Upper lobe of left lung (tissue), 6 donors: ENCODE data around the gene ALKBH8. TPM values are rescaled to one million over a fixed set of nuclear protein-coding genes. Genes with fewer than 3 reads are reported as not detected.
"Not testable (repeated sequence)": the region's sequence is repeated elsewhere in the genome, so short reads cannot be mapped to it uniquely, and the experiment has no call there.

ENCODE experiments used
- ATAC-seq, 2 donors: fragments of 200-7000 bp; cut with Tn5 transposase; one replicate each; pipeline ENCODE4 v1.9.1; 2022; ENCODE audit warnings: mild to moderate bottlenecking in 2 of 2, moderate library complexity in 2 of 2; ENCODE audit not compliant: low FRiP score in 2 of 2
- DNase-seq, 2 donors: peaks; one replicate each; pipeline ENCODE4 v3.0.0-alpha.2; 2019 to 2020
- H3K27ac ChIP-seq, 4 donors: fragments of 200-600 bp; sonication (generic); one replicate each; pipeline ENCODE4 v1.5.1; 2016 to 2019
- H3K27me3 ChIP-seq, 4 donors: fragments of 200-600 bp; sonication (generic); one replicate each; pipeline ENCODE4 v1.5.1; 2017 to 2019
- H3K36me3 ChIP-seq, 4 donors: fragments of 200-600 bp; sonication (generic); one replicate each; pipeline ENCODE4 v1.5.1; 2016 to 2019
- H3K4me1 ChIP-seq, 4 donors: fragments of 200-600 bp; sonication (generic); one replicate each; pipeline ENCODE4 v1.5.1; 2018 to 2019
- H3K4me3 ChIP-seq, 4 donors: fragments of 200-600 bp; sonication (generic); one replicate each; pipeline ENCODE4 v1.5.1; 2017 to 2019; ENCODE audit warnings: mild to moderate bottlenecking in 2 of 4, moderate library complexity in 1 of 4
- H3K9me3 ChIP-seq, 4 donors: fragments of 200-600 bp; sonication (generic); one replicate each; pipeline ENCODE4 v1.5.1; 2018 to 2019
- EP300 ChIP-seq, 4 donors: sonication (generic); formaldehyde crosslinking; IDR thresholded peaks; one replicate each; pipeline ENCODE4 v1.5.1; 2017; ENCODE audit warnings: antibody characterized with exemption in 4 of 4, control low read depth in 2 of 4
- POLR2A ChIP-seq, 4 donors: fragments of 450-650 bp; IDR thresholded peaks; one replicate each; pipeline ENCODE4 v1.5.1; 2016 to 2017; ENCODE audit warnings: antibody characterized with exemption in 4 of 4, mild to moderate bottlenecking in 2 of 4
- POLR2AphosphoS5 ChIP-seq, 2 donors: sonication (generic); formaldehyde crosslinking; IDR thresholded peaks; one replicate each; pipeline ENCODE4 v1.5.1; 2017; ENCODE audit warnings: antibody characterized with exemption in 2 of 2
- WGBS, 2 donors: methylation state at CpG; one replicate each; pipeline ENCODE4 v1.1.5; 2017 to 2018; 5-methylcytosine and 5-hydroxymethylcytosine counted together
- total RNA-seq, 6 donors: library from RNA; depleted of rRNA in 4 of 6; stranded (reverse); fragments of >200 nt in 4 of 6; gene quantifications; one replicate each; pipeline versions ENCODE4 v1.1.0 to v1.2.1, GENCODE V29; 2016 to 2021
- TF ChIP-seq, protein P1 (sequence below), 6 experiments: fragments of 450-650 bp in 4 of 6; fragments of 200-600 bp in 2 of 6; sonication (generic) in 2 of 6; IDR thresholded peaks; one replicate each; pipeline ENCODE4 v1.5.1; 2016 to 2019; ENCODE audit warnings: antibody characterized with exemption in 6 of 6
- donor health status: DM: no; HTN: no; CAD: no; lungs with moderate emphysema.
- donor health status: DM: no; HTN: yes; CAD: no; lungs with severe emphysema.

ALKBH8 gene
- total RNA-seq, 6 donors from 2014 or later, result 2.1 to 10.9 (median 6.5) TPM

DNA sequence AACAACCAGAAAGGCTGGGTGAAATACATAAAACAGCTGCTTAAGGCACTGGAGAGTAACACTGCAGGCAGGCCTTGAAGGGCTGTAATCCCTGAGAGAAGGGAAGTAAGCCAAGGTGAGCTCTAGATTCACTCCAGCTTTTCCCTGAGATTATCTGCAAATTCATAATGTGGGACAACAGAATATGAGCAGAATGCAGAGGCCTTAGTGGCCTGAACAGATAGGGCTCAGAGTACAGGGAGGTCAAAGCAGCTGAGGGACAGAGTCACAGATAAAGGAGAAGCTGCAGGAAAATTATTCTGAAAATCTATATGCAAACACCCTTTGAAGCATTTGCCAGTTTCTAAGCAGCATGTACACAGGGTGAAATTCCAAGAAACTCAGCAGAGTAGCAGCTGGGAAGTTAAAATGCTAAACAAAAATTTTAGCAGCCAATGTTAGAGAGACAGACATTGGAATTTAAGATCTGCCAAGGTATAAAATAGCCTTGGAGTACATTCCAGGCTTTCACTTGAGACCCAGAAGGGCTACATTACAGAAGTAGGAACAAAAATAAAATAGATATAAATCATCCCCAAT lies 59.8 kb downstream of the ALKBH8 start:
- no peak overlapping the region for H3K27ac ChIP-seq
- H3K27me3 ChIP-seq, result no peaks in the 10 kb centered on the region
- no peak for ATAC-seq
- peaks cover 5 to 52% (median 9%) of the 10 kb centered on the region in 4 donors for H3K36me3 ChIP-seq
- TF ChIP-seq, protein P1, sequence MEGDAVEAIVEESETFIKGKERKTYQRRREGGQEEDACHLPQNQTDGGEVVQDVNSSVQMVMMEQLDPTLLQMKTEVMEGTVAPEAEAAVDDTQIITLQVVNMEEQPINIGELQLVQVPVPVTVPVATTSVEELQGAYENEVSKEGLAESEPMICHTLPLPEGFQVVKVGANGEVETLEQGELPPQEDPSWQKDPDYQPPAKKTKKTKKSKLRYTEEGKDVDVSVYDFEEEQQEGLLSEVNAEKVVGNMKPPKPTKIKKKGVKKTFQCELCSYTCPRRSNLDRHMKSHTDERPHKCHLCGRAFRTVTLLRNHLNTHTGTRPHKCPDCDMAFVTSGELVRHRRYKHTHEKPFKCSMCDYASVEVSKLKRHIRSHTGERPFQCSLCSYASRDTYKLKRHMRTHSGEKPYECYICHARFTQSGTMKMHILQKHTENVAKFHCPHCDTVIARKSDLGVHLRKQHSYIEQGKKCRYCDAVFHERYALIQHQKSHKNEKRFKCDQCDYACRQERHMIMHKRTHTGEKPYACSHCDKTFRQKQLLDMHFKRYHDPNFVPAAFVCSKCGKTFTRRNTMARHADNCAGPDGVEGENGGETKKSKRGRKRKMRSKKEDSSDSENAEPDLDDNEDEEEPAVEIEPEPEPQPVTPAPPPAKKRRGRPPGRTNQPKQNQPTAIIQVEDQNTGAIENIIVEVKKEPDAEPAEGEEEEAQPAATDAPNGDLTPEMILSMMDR (IDR thresholded peaks at IDR 0.05), result no peak
- TF ChIP-seq EP300 (IDR thresholded peaks at IDR 0.05), result no peak
- peaks cover 0 to 3% (median 0%) of the 10 kb centered on the region in 4 donors for H3K9me3 ChIP-seq
- H3K4me1 ChIP-seq, result no peaks in the 10 kb centered on the region
- H3K4me3 ChIP-seq, result no peak overlapping the region
- no peak for DNase-seq

DNA sequence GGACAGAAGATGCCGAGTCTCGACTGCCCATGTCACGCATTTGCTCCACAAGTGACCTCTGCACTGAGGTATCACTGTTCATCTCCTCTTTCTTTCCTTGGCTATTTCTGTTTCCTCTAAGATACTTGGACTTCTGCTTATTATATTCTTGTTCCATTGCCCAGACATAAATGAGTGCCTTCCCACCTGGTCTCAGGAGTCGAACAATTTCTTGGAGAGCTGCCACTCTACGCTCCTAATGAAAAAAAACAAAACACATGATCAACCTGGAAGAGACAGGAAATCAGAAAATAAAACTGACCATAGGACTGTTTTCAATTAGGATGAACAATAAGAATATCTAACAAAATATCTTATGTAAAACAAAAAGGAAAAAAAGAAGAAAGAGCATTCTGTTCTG lies 60.6 kb downstream of the ALKBH8 start:
- peaks cover 5 to 52% (median 9%) of the 10 kb centered on the region in 4 donors for H3K36me3 ChIP-seq
- H3K4me1 ChIP-seq, result no peaks in the 10 kb centered on the region
- WGBS, 2 donors, result 92 to 96% methylated on average over 5 of the region's 5 CpGs
- TF ChIP-seq POLR2AphosphoS5 (IDR thresholded peaks at IDR 0.05) (no peak), EP300 (IDR thresholded peaks at IDR 0.05) (no peak), POLR2A (IDR thresholded peaks at IDR 0.05) (no peak)
- TF ChIP-seq, protein P1 (IDR thresholded peaks at IDR 0.05), result no peak
- H3K9me3 ChIP-seq, result peaks cover 0 to 3% (median 0%) of the 10 kb centered on the region in 4 donors
- no peak for DNase-seq
- H3K4me3 ChIP-seq, result no peak overlapping the region
- no peak for ATAC-seq
- H3K27me3 ChIP-seq, result no peaks in the 10 kb centered on the region
- H3K27ac ChIP-seq, result no peak overlapping the region

DNA sequence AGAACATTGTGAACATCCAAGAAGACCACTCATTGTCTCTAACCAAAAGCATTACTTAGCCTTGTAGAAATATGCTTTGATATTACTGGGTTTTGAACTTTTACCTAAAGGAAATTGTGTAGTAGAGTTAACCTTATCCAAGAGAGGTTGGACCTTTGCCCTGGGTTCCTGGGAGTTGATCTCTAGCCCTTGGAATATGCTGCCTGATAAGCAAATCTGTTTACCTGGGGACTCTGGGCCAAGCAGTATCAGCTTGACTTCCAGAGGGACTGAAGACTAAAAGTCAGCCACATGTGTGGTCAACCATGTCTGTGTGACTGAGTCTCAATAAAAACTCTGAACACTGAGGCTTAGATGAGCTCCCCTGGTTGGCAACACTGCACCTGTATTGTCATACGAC lies 63.8 kb downstream of the ALKBH8 start:
- ATAC-seq (no peak), DNase-seq (no peak)
- Histone ChIP-seq H3K4me1 (no peaks in the 10 kb centered on the region), H3K4me3 (no peak overlapping the region), H3K27me3 (no peaks in the 10 kb centered on the region), H3K9me3 (peaks cover 0 to 3% (median 0%) of the 10 kb centered on the region in 4 donors), H3K36me3 (peaks cover 5 to 37% (median 9%) of the 10 kb centered on the region in 4 donors), H3K27ac (no peak overlapping the region)
- TF ChIP-seq POLR2AphosphoS5 (IDR thresholded peaks at IDR 0.05), result no peak
- no peak for TF ChIP-seq EP300 (IDR thresholded peaks at IDR 0.05)
- TF ChIP-seq, protein P1 (IDR thresholded peaks at IDR 0.05), result no peak
- no peak for TF ChIP-seq POLR2A (IDR thresholded peaks at IDR 0.05)
- whole genome bisulfite sequencing, 2 donors, result 100% methylated on average over 1 of the region's 1 CpG

DNA sequence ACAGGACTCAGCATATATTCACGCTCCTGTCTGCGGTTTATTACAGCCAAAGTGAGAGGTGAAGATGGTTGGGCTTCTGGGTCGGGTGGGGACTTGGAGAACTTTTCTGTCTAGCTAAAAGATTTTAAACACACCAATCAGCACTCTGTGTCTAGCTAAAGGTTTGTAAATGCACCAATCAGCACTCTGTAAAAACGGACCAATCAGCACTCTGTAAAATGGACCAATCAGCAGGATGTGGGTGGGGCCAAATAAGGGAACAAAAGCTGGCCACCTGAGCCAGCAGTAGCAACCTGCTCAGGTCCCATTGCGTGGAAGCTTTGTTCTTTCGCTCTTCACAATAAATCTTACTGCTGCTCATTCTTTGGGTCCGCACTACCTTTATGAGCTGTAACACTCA lies 68.2 kb downstream of the ALKBH8 start:
- 95 to 96% methylated on average over 7 of the region's 7 CpGs for WGBS, 2 donors
- H3K27me3 ChIP-seq, DNase-seq, ATAC-seq, H3K36me3 ChIP-seq, H3K4me3 ChIP-seq, H3K9me3 ChIP-seq, H3K27ac ChIP-seq, H3K4me1 ChIP-seq: not testable (repeated sequence)

DNA sequence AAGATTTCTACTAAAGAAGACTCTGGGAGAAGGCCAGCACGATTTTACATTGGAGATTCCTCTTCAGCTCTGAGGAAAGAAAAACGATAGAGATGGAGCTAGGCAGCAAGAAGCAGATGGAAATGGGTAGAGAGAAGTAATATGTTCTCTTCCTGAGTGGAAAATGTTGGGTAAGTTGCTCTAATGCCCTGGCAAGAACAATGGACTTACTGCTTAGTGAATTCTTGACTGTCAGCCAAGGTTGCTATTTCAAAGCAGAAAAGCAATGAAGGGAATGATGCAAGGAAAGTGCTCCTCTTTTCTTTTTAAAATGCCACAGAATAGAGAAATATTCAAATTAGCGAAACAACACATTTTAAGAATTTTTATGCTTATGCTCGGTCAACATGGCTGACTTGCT lies 69.5 kb downstream of the ALKBH8 start:
- no peaks in the 10 kb centered on the region for H3K4me1 ChIP-seq
- DNase-seq, result no peak
- H3K27ac ChIP-seq, result no peak overlapping the region
- 72% methylated on average over 4 of the region's 4 CpGs for WGBS, 2 donors
- no peaks in the 10 kb centered on the region for H3K9me3 ChIP-seq
- H3K36me3 ChIP-seq, result no peaks in the 10 kb centered on the region
- ATAC-seq, result no peak
- no peaks in the 10 kb centered on the region for H3K27me3 ChIP-seq
- no peak overlapping the region for H3K4me3 ChIP-seq
- TF ChIP-seq POLR2AphosphoS5 (IDR thresholded peaks at IDR 0.05) (no peak), POLR2A (IDR thresholded peaks at IDR 0.05) (no peak), EP300 (IDR thresholded peaks at IDR 0.05) (no peak)
- TF ChIP-seq, protein P1 (IDR thresholded peaks at IDR 0.05), result no peak
